Measurements from ENCODE around the gene PSKH1.
"Not testable (repeated sequence)": the region's sequence is repeated elsewhere in the genome, so short reads cannot be mapped to it uniquely, and the experiment has no call there.

Gene PSKH1

DNA sequence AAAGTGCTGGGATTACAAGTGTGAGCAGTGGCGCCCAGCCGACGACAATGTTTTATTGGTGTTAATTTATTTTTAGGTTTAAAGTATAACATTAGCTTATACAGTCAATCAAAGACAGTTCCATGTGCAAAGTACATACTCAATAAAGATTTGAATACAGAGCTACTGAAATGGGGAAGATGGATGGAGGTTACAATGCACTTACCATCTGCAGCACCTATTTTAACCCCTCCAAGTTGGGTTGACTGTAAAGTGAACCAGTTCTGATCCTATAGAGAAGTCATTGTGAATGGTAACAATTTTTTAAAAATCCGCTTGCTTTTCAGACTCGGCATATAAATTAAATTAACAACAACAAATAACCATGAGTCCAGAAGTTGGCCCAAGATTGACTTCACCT, 679 bp upstream of the PSKH1 start:
- DNase-seq = no peak

- no peak for DNase-seq
Measured at GRCh38 chr16:67893743-67894399, 817 bp downstream of the PSKH1 start.

GRCh38 chr16:67897231-67897630, 4.2 kb downstream of the PSKH1 start:
- no peak for DNase-seq

GRCh38 chr16:67901734-67902133, 8.7 kb downstream of the PSKH1 start:
- DNase-seq = no peak

GRCh38 chr16:67902831-67903230, 9.8 kb downstream of the PSKH1 start:
- no peak for DNase-seq

DNA sequence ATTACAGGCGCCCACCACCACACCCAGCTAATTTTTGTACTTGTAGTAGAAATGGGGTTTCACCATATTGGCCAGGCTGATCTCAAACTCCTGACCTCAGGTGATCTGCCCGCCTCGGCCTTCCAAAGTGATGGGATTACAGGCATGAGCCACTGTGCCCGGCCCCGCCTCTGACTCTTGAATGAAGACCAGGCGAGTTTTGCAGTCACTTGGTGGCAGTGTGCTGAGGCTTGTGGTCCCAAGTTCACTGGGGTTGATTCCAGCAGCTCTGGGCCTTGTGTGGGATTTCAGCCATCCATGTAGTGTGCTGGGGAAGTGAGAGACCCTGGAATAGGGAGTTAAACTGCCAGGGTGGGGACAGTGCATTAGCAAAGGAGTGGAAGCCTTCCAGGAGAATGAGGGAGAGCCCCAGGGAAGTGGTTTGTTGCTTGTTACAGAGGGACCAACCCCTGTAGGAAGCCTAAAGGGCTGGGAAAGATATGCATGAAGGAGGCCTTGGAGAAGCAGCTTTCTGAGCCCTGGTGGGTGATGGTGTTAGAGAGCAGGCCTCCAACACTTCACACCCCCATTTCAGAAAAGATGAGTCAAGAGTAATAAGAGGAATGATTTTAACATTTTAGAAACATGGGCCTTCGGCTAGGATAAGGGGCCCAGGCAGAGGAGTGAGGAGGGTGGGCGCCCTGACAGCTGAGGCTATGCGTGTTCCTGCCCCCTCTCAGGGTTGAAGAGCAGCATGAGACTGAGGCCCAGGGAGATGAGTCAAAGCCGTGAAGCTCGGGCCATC, 14.5 kb downstream of the PSKH1 start:
- no peak for DNase-seq

GRCh38 chr16:67909056-67909742, 16.1 kb downstream of the PSKH1 start:
- DNase-seq = no peak

DNA sequence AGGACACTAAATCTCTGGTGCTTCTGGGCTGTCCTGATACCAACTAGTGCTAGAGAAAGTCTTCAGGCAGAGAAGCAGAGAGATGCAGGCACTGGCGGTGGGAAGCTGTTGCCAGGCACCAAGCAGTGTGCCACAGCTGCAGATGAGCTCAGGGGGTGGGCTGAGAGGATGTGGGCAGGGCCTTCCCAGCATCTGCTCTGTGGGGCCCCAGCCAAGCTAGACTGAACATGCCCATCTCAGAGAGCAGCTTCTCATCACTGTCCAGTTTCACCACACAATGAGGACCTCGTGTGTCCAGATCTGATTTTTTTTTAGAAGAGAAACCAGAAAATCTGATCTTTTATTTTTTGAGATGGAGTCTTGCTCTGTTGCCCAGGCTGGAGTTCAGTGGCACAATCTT, 17.1 kb downstream of the PSKH1 start:
- DNase-seq = no peak

GRCh38 chr16:67914758-67915495, 21.9 kb downstream of the PSKH1 start:
- DNase-seq = no peak

DNA sequence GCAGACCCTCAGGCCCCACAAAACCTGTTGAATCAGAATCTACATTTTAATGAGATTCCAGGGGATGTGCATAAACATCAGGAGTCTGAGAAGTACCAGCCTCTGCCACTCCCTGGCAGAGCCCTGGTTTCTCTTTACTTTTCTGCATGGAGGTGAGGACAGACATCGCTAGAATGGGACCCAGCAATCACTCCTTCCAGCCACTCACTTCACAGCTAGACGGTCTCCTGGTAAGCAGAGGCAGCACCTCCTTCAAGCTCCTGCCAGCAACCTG, 22.4 kb downstream of the PSKH1 start:
- not testable (repeated sequence) for DNase-seq

DNA sequence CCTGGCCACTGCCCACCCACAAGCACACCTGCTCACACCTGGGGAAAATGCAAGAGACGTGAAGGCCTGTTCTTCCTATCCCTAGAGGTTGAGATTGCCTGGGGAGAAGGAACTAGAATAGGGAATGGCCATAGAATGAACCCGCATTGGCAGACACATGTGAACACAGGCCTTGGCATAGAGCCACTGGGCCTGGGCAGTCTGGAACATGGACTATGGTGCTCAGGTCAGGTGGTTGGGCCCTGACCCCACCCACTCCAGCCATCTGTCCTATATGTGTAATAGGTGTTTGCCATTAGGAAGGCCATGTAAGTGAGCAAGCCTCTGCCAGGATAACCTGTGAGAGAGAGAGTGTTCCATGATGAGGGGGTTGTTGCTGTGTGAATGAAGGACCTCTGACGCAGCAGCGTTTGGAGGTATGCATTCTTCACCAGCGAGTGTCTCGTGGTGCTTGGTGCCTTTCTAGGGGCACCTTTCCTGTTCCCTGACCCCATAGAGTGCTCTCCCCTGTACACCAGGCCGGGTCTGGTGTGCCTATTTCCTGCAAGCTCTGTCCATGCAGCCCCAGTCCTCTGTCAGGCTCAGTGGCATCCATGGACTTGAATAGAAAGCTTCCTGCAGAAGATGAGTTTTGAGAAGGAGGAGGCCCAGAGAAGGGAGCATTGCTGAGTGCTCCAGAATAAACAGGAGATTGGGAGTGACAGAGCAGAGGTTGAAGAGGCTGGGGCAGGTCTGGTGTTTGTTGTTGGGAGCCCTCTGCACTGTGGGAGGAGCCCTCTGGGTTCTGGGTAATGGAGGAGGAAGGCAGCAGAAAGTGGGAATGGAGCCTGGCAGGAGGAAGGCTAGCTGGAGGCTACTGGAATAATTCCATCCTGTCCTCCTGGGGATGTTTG, 23.0 kb downstream of the PSKH1 start:
- DNase-seq = no peak

DNA sequence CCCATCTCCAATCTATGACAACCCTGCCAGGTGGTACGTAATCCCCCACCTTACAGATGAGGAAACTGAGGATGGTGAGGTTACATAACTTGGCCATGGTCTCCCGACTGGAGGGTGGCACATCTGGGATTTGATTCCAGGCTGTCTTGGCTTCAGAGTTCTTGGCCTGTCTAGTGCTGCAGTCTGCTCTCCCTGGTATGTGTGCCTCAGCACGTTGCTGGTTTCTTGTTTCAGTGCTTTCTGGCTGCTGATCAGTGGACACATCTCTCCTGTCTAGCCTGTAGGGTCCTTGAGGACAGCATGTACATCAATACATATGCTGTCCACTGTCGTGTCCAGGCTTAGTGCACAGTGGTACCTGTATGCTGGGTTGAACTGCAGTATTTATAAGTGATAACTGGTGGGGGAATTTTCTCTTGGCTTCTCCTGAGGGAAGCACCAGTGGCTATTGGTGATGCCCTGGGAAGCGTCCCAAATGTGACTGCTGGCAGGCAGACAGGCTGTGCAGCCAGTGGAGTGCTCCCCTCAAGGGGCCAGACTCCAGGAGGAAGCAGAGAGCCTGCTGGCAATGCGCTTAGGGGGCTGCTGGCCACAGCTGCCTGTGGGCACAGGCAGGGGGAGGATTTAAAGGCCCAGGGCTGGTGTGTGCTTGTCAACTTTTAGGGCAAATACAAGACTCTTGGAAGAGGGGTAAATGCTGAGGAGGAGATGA, 24.2 kb downstream of the PSKH1 start:
- DNase-seq = no peak

DNA sequence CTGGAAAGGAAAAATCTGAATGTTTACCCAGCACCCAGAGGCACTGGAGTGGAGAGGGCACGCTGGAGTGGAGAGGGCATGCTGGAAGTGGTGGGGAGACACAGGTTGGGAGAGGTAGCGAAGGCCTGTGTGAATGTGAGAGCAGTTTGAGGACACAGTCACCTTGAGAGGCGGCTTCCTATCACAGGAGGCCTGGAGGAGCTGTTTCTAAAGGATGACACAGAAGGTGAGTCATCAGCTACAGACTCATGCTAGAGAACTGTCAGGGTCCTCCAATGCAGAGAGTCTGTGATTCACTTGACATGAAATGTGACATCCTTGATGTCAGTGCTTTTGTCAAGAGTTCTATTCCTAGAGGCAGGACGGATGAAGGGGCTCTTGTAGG, 24.8 kb downstream of the PSKH1 start:
- no peak for DNase-seq

DNA sequence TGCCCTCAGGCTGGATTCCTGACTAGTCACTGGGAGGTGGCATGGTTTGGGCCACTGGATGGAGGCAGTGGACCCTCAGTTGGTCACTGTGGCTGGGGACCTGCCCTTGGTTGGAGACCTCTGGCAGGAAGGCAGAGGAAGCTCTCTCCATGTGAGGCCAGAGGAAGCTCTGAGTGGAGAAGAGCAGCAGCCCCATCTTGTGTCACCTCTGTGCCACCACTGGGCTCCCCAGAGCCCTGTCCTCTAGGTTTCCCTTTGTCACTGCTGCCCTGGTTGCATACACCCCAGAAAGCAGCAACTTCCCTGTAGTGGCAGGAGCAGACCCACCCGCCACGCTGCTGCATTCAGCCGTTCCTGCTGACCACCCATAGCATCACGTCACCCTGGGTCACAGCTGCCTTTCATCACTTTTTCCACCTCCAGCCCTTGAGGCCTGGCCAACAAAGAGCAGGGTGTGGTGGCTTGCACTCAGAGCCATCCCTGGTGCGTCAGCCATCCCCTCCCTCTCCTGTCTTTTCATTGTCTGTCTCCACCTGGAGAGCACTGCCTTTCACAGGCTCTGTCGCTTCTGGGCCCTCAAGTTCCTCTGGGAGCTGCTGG, 26.7 kb downstream of the PSKH1 start:
- no peak for DNase-seq

DNA sequence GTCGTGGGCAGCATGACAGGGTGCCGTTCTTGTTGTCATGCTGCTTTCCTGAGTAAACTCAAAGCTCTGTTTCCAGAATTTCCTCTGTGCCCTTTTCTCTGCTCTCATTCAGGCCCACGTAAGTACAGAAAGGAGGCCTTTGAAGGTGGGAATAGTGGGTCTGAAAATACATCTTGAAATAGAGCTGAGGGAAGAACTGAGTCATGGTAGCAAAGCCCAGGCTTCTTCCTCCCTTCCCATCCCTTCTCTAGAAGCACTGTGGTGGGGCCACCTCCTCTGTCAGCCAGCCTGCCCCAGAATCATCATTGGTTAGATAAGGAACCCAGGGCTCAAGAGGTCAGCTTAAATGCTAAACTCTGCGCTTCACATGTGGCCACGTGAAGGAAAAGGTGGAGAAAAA, 29.2 kb downstream of the PSKH1 start:
- DNase-seq = no peak

DNA sequence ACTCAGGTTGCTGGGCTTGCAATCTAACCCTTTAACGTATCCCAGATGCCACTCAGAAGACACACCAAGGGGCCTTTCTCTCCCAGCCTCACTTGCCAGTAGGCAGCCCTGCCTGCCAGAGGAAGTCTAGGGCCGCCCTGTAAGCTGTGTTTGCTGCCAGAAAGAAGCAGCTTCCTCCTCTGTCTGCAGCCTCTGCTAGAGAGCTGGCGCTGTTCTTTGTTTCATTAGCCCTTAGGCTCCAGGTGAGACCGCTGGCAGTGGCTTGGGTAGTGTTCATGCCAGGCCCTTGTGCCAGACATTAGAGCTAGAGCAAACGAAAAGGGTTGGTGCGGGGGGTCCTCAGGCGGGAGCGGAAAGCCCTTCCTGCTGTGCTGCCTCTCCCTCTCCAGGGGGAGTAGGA, 29.7 kb downstream of the PSKH1 start:
- DNase-seq = no peak

- DNase-seq = no peak
Measured at GRCh38 chr16:67923414-67924116, 30.5 kb downstream of the PSKH1 start.

GRCh38 chr16:67924140-67924906, 31.3 kb downstream of the PSKH1 start:
- no peak for DNase-seq

- DNase-seq = no peak
Measured at GRCh38 chr16:67926181-67926750, 33.2 kb downstream of the PSKH1 start.
